Measurements from ENCODE around the gene LCN1.

LCN1 gene

DNA sequence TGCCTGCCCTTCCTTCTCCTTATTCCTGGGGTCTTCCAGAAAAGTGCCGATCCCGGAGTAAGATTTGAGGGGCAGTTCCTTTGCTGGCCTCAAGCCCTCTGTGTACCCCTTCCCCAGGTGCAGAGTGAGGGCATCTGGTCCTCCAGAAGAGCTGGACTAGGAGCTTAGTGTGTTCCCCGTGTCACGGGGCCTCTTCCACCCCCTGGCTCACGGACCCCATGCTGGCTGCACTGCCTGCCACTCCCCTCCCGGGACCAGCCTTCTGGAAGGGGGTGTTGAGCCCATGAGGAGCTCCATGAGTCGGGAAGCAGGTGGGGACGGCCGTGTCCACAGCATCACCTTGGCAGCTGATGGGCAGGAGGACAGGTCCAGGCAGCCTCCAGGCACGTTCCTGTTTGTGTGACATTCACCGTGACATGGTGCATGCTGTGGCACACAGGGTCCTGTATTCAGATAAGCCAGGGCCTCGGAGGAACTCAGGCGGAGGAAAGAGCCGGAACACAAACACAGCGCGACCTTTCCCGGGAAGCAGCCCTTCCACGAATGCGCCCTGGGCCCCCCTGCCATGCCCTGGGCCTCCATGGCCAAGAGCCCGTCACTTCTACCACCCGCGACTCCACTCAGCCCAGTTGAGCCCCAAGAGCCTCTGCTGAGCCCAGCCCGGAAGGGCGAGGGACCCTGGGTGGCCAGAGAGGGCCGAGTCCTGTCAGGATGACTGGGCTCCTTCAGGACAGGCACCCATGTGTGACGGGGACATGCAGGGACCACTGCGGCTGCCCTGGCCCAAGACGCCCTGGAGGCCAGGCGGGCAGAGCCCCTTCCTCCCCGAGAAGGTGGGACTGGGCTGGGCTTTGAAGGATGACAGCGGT is 5.9 kb upstream of the LCN1 start:
- Histone ChIP-seq H3K27me3 (ENCODE audit: control insufficient read depth, low read length) (no peaks in the 10 kb centered on the region), H4K20me1 (ENCODE audit: control insufficient read depth, insufficient read depth, low read depth, low read length) (no peaks in the 10 kb centered on the region), H3K9me3 (ENCODE audit: control insufficient read depth, insufficient read depth, low read length) (no peaks in the 10 kb centered on the region), H3K27ac (ENCODE audit: low read depth, low read length) (no peak overlapping the region), H3K36me3 (ENCODE audit: control insufficient read depth, low read length) (no peaks in the 10 kb centered on the region), H3F3A (ENCODE audit: control insufficient read depth, insufficient read depth) (no peaks in the 10 kb centered on the region), H3K79me2 (ENCODE audit: control insufficient read depth, low read length) (no peaks in the 10 kb centered on the region), H3K4me3 (ENCODE audit: low read length) (no peak overlapping the region), H3K4me1 (ENCODE audit: control insufficient read depth, low read length) (no peaks in the 10 kb centered on the region), H3K9me2 (replicated peaks; ENCODE audit: control insufficient read depth, low read length) (no peaks in the 10 kb centered on the region), H3K4me2 (ENCODE audit: low read length) (no peak overlapping the region)
- TF ChIP-seq EZH2phosphoT487 (IDR thresholded peaks at IDR 0.05; ENCODE audit: borderline replicate concordance, low read length) = no peak
- TF ChIP-seq, protein P1, sequence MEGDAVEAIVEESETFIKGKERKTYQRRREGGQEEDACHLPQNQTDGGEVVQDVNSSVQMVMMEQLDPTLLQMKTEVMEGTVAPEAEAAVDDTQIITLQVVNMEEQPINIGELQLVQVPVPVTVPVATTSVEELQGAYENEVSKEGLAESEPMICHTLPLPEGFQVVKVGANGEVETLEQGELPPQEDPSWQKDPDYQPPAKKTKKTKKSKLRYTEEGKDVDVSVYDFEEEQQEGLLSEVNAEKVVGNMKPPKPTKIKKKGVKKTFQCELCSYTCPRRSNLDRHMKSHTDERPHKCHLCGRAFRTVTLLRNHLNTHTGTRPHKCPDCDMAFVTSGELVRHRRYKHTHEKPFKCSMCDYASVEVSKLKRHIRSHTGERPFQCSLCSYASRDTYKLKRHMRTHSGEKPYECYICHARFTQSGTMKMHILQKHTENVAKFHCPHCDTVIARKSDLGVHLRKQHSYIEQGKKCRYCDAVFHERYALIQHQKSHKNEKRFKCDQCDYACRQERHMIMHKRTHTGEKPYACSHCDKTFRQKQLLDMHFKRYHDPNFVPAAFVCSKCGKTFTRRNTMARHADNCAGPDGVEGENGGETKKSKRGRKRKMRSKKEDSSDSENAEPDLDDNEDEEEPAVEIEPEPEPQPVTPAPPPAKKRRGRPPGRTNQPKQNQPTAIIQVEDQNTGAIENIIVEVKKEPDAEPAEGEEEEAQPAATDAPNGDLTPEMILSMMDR (IDR thresholded peaks at IDR 0.05; ENCODE audit: low read depth, low read length, poor library complexity, severe bottlenecking) = no peak

DNA sequence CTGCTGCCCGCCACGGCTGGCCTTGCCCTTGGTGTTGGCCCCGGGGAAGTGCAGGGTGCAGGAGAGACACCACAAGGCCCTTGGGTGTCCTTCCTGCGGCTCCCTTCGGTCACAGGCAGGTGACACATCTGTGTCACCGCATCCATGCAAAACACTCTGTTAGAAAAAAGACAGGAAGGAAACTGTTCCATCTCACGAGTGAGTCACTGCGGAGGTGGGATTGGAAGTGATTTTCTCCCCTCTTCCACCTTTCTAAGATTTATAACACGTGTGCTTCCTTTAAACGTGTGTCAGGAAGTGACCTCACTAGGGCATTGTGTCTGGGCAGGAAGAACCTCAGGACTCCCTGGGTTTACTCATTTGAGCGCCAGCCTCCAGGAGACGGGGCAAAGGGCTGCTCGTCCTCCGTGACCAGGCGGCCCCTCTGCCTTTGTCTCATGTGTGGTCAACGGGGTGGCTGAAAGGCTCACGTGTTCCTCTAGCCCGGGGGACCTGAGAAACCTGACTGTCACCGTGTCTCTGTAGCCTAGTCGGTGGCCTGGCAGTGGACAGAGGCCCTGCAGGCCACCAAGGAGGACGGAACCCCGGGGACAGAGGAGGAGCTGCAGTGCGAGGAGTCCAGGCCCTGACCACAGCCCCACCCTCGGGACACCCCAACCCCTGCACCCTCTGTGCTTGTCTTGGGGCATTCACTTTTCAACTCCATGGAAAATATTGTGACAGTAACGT is 4.9 kb upstream of the LCN1 start:
- Histone ChIP-seq H3F3A (ENCODE audit: control insufficient read depth, insufficient read depth) (no peaks in the 10 kb centered on the region), H3K9me3 (ENCODE audit: control insufficient read depth, insufficient read depth, low read length) (no peaks in the 10 kb centered on the region), H3K27ac (ENCODE audit: low read depth, low read length) (no peak overlapping the region), H3K4me3 (ENCODE audit: low read length) (no peak overlapping the region), H3K36me3 (ENCODE audit: control insufficient read depth, low read length) (no peaks in the 10 kb centered on the region), H3K4me2 (ENCODE audit: low read length) (no peak overlapping the region), H3K27me3 (ENCODE audit: control insufficient read depth, low read length) (no peaks in the 10 kb centered on the region), H3K79me2 (ENCODE audit: control insufficient read depth, low read length) (no peaks in the 10 kb centered on the region), H3K4me1 (ENCODE audit: control insufficient read depth, low read length) (no peaks in the 10 kb centered on the region), H3K9me2 (replicated peaks; ENCODE audit: control insufficient read depth, low read length) (no peaks in the 10 kb centered on the region), H4K20me1 (ENCODE audit: control insufficient read depth, insufficient read depth, low read depth, low read length) (no peaks in the 10 kb centered on the region)
- TF ChIP-seq EZH2phosphoT487 (IDR thresholded peaks at IDR 0.05; ENCODE audit: borderline replicate concordance, low read length) = no peak
- TF ChIP-seq, protein P1 (IDR thresholded peaks at IDR 0.05; ENCODE audit: low read depth, low read length, poor library complexity, severe bottlenecking) = no peak

- no peaks in the 10 kb centered on the region for H3K9me2 ChIP-seq (replicated peaks; ENCODE audit: control insufficient read depth, low read length)
- no peak overlapping the region for H3K4me3 ChIP-seq (ENCODE audit: low read length)
- H3K27me3 ChIP-seq (ENCODE audit: control insufficient read depth, low read length) = no peaks in the 10 kb centered on the region
- H3K4me2 ChIP-seq (ENCODE audit: low read length) = no peak overlapping the region
- H3K36me3 ChIP-seq (ENCODE audit: control insufficient read depth, low read length) = no peaks in the 10 kb centered on the region
- no peak overlapping the region for H3K27ac ChIP-seq (ENCODE audit: low read depth, low read length)
- no peaks in the 10 kb centered on the region for H3F3A ChIP-seq (ENCODE audit: control insufficient read depth, insufficient read depth)
- no peaks in the 10 kb centered on the region for H3K4me1 ChIP-seq (ENCODE audit: control insufficient read depth, low read length)
- no peaks in the 10 kb centered on the region for H3K79me2 ChIP-seq (ENCODE audit: control insufficient read depth, low read length)
- H4K20me1 ChIP-seq (ENCODE audit: control insufficient read depth, insufficient read depth, low read depth, low read length) = no peaks in the 10 kb centered on the region
- no peaks in the 10 kb centered on the region for H3K9me3 ChIP-seq (ENCODE audit: control insufficient read depth, insufficient read depth, low read length)
- TF ChIP-seq, protein P1 (IDR thresholded peaks at IDR 0.05; ENCODE audit: low read depth, low read length, poor library complexity, severe bottlenecking) = no peak
- no peak for TF ChIP-seq EZH2phosphoT487 (IDR thresholded peaks at IDR 0.05; ENCODE audit: borderline replicate concordance, low read length)
These were observed 3.8 kb upstream of the LCN1 start for GRCh38 chr9:135517407-135517822.

Measured in DOHH2 (cell line).